GM23338 (cell line): ENCODE results near the gene ALG9. TPM values are rescaled to one million over a fixed set of nuclear protein-coding genes. Genes with fewer than 3 reads are reported as not detected.

Source experiments
- ATAC-seq: fragments of 200-7000 bp; cut with Tn5 transposase; 3 replicates; pipeline ENCODE4 v1.9.1; 2020
- DNase-seq: peaks from one replicate; pipeline ENCODE4 v3.0.0-alpha.2; 2015; ENCODE audit warnings: low spot score
- H2AFZ ChIP-seq: fragments of 200-600 bp; sonication (generic); 2 replicates; pipeline ENCODE4 v1.8.0; 2016; ENCODE audit warnings: antibody characterized with exemption, mild to moderate bottlenecking, moderate library complexity
- H3F3A ChIP-seq: fragments of 200-600 bp; sonication (generic); replicated peaks from 2 replicates; pipeline ENCODE4 v1.8.0; 2017; ENCODE audit warnings: antibody characterized with exemption, mixed run types, low read depth
- H3K27ac ChIP-seq: fragments of 200-600 bp; sonication (generic); 2 replicates; pipeline ENCODE4 v1.6.1; 2016; ENCODE audit warnings: low read depth
- H3K27me3 ChIP-seq: fragments of 200-600 bp; sonication (generic); 2 replicates; pipeline ENCODE4 v1.8.0; 2016; ENCODE audit warnings: mild to moderate bottlenecking, mixed run types, moderate library complexity; ENCODE audit not compliant: insufficient read depth
- H3K36me3 ChIP-seq: fragments of 200-600 bp; sonication (generic); 2 replicates; pipeline ENCODE4 v1.8.0; 2016; ENCODE audit warnings: mild to moderate bottlenecking; ENCODE audit not compliant: insufficient read depth
- H3K4me1 ChIP-seq: fragments of 200-600 bp; sonication (generic); 2 replicates; pipeline ENCODE4 v1.8.0; 2016; ENCODE audit warnings: mild to moderate bottlenecking, moderate library complexity; ENCODE audit not compliant: insufficient read depth
- H3K4me2 ChIP-seq: fragments of 200-600 bp; sonication (generic); 2 replicates; pipeline ENCODE4 v1.7.1; 2017; ENCODE audit warnings: mixed run types
- H3K4me3 ChIP-seq: fragments of 200-600 bp; sonication (generic); 2 replicates; pipeline ENCODE4 v1.6.1; 2016; ENCODE audit warnings: mixed run types
- H3K79me2 ChIP-seq: fragments of 200-600 bp; sonication (generic); replicated peaks from 2 replicates; pipeline ENCODE4 v1.8.0; 2017; ENCODE audit warnings: mild to moderate bottlenecking; ENCODE audit not compliant: insufficient read depth
- H3K9me2 ChIP-seq: fragments of 200-600 bp; sonication (generic); 2 replicates; pipeline ENCODE4 v1.8.0; 2017; ENCODE audit not compliant: insufficient read depth
- H4K20me1 ChIP-seq: fragments of 200-600 bp; sonication (generic); replicated peaks from 2 replicates; pipeline ENCODE4 v1.8.0; 2017; ENCODE audit warnings: mild to moderate bottlenecking; ENCODE audit not compliant: insufficient read depth
- H3K27ac Mint-ChIP-seq: 2 replicates; pipeline ENCODE4 v1.8.0; 2020; ENCODE audit warnings: inconsistent platforms, mild to moderate bottlenecking, moderate library complexity, mixed read lengths
- H3K27me3 Mint-ChIP-seq: 3 replicates; pipeline ENCODE4 v1.8.0; 2022; ENCODE audit warnings: low read depth, mild to moderate bottlenecking, moderate library complexity, mixed read lengths, inconsistent platforms; ENCODE audit not compliant: insufficient read depth, poor library complexity
- H3K36me3 Mint-ChIP-seq: 3 replicates; pipeline ENCODE4 v1.8.0; 2021; ENCODE audit warnings: low read depth, mild to moderate bottlenecking, inconsistent platforms, moderate library complexity, mixed read lengths
- H3K4me1 Mint-ChIP-seq: 3 replicates; pipeline ENCODE4 v1.8.0; 2020; ENCODE audit warnings: mild to moderate bottlenecking, inconsistent platforms, mixed read lengths
- H3K4me3 Mint-ChIP-seq: 3 replicates; pipeline ENCODE4 v1.8.0; 2021; ENCODE audit warnings: moderate library complexity, mild to moderate bottlenecking, inconsistent platforms, mixed read lengths
- H3K9me3 Mint-ChIP-seq: 3 replicates; pipeline ENCODE4 v1.8.0; 2020; ENCODE audit warnings: moderate library complexity, mild to moderate bottlenecking, inconsistent platforms, mixed read lengths
- CTCF ChIP-seq, 2 experiments: fragments of 200-600 bp in 1 of 2; sonication (generic) in 1 of 2; conservative IDR thresholded peaks; 2 replicates each; pipeline versions ENCODE4 v1.5.1 to v1.6.1; 2016 to 2017; ENCODE audit warnings: antibody characterized with exemption in 2 of 2, low read depth in 2 of 2, mild to moderate bottlenecking in 2 of 2, moderate library complexity in 1 of 2
- ETS1 ChIP-seq: IDR thresholded peaks from 2 replicates; pipeline ENCODE4 v1.6.1; 2016; ENCODE audit warnings: antibody characterized with exemption
- EZH2 ChIP-seq: fragments of 200-600 bp; sonication (generic); IDR thresholded peaks from one replicate; pipeline ENCODE4 v1.8.0; 2017; ENCODE audit warnings: antibody characterized with exemption, mild to moderate bottlenecking, low read depth; ENCODE audit not compliant: unreplicated experiment
- JUNB ChIP-seq: IDR thresholded peaks from one replicate; pipeline ENCODE4 v1.6.1; 2016; ENCODE audit warnings: antibody characterized with exemption; ENCODE audit not compliant: unreplicated experiment
- POLR2AphosphoS5 ChIP-seq: IDR thresholded peaks from 2 replicates; pipeline ENCODE4 v1.6.1; 2016; ENCODE audit warnings: antibody characterized with exemption, low read depth
- REST ChIP-seq: IDR thresholded peaks from one replicate; pipeline ENCODE4 v1.6.1; 2018; ENCODE audit warnings: antibody characterized with exemption; ENCODE audit not compliant: unreplicated experiment
- STAT1 ChIP-seq: IDR thresholded peaks from one replicate; pipeline ENCODE4 v1.6.1; 2016; ENCODE audit warnings: antibody characterized with exemption; ENCODE audit not compliant: unreplicated experiment
- ZNF114 ChIP-seq: fragments of 250-450 bp; sonication (Bioruptor Pico); IDR thresholded peaks from 2 replicates; pipeline ENCODE4 v1.5.0; 2020; ENCODE audit warnings: mild to moderate bottlenecking, moderate library complexity
- ZNF462 ChIP-seq: fragments of 250-450 bp; sonication (Bioruptor Pico); IDR thresholded peaks from 2 replicates; pipeline ENCODE4 v1.5.0; 2020; ENCODE audit warnings: mild to moderate bottlenecking, moderate library complexity
- polyA plus RNA-seq: library from polyadenylated mRNA; unstranded; fragments of >200 nt; fragmentation: Nextera tagmentation; extraction: Ambion mirVana; gene quantifications from 2 replicates; pipeline ENCODE4 v1.2.1, GENCODE V29; 2016
- total RNA-seq: library from RNA; depleted of rRNA; stranded (reverse); fragments of >200 nt; shearing (Covaris generic); gene quantifications from 2 replicates; pipeline ENCODE4 v1.2.3, GENCODE V29; 2014

ALG9 gene
- total and polyA plus RNA-seq, 2 experiments from 2014 or later, result 25.4 to 31.1 TPM

DNA sequence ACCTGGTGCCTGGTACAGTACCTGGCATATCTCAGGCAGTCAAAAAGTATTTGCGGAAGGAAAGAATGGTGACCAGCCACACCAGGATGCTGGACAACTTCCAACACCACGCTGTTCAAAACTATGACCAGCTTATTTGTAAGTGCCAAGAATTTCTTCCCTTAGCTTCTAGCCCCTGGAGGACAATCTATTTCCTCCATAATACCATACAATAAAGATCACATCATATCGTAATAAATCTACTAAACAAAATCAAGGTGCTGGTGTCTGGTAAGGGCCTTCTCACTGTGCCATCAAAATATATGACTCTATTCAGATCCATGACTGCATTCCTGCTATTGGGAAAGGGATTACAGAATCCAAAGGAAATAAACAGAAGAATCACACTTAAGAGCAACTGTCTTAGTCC, 51.5 kb downstream of the ALG9 start:
- no peaks in the 10 kb centered on the region for H3K36me3 ChIP-seq
- H3K27ac ChIP-seq, result no peak overlapping the region
- Mint-ChIP-seq H3K36me3 (no peaks in the 10 kb centered on the region), H3K9me3 (no peaks in the 10 kb centered on the region), H3K4me3 (no peak overlapping the region), H3K4me1 (peaks cover 22% of the 10 kb centered on the region), H3K27ac (no peak overlapping the region), H3K27me3 (peaks cover 5% of the 10 kb centered on the region)
- H3K4me2 ChIP-seq, result no peak overlapping the region
- TF ChIP-seq EZH2 (no peak), STAT1 (no peak), ETS1 (no peak), JUNB (no peak), REST (no peak), ZNF462 (CRISPR knock-in tag) (no peak), CTCF (conservative IDR thresholded peaks at IDR 0.05; ENCODE audit: low read depth in 2 of 2) (no peak), POLR2AphosphoS5 (no peak), ZNF114 (CRISPR knock-in tag) (no peak)
- H3K4me3 ChIP-seq, result no peak overlapping the region
- ATAC-seq, result no peak
- peaks cover 5% of the 10 kb centered on the region for H3F3A ChIP-seq
- peaks cover 29% of the 10 kb centered on the region for H3K4me1 ChIP-seq
- H3K9me2 ChIP-seq, result no peaks in the 10 kb centered on the region
- H4K20me1 ChIP-seq, result no peaks in the 10 kb centered on the region
- no peak overlapping the region for H2AFZ ChIP-seq
- no peaks in the 10 kb centered on the region for H3K79me2 ChIP-seq
- H3K27me3 ChIP-seq, result no peaks in the 10 kb centered on the region
- DNase-seq, result no peak
